HepG2 (cell line): ENCODE results near the gene FBN3. TPM values are rescaled to one million over a fixed set of nuclear protein-coding genes. Genes with fewer than 3 reads are reported as not detected.

Experiments used
- ATAC-seq: fragments of 200-7000 bp; cut with Tn5 transposase; 3 replicates; pipeline ENCODE4 v1.9.1; 2020; ENCODE audit warnings: mild to moderate bottlenecking, moderate library complexity
- BruUV-seq: library from RNA; stranded (reverse); fragments of 400-500 nt; replicated peaks from 2 replicates; lab custom pipeline; 2021; lab: Mats Ljungman, UMichigan
- CTCF ChIA-PET: fragments of 300-600 bp; formaldehyde crosslinking; extraction: SDS; loops from one replicate; lab custom pipeline; 2021; ENCODE audit warnings: low total read pairs, inconsistent platforms, low intra/inter-chr PET ratio; lab: Yijun Ruan, JAX
- POLR2A ChIA-PET: fragments of 350-600 bp; sonication (Branson Sonifier 250); formaldehyde crosslinking; loops from one replicate; lab custom pipeline; 2020; ENCODE audit warnings: antibody characterized with exemption, inconsistent platforms; lab: Yijun Ruan, JAX
- DNase-seq: peaks from one replicate; pipeline ENCODE4 v3.0.0-alpha.2; 2015; ENCODE audit warnings: low spot score
- FAIRE-seq: peaks from 3 replicates; lab custom pipeline; 2011; peaks lifted over from hg19 to GRCh38; lab: Jason Lieb, UNC
- H2AFZ ChIP-seq: one replicate; pipeline ENCODE4 v1.6.1; 2011; ENCODE audit warnings: low read length, inconsistent platforms
- H3K27ac ChIP-seq: fragments of 300-600 bp; 3 replicates; pipeline ENCODE4 v1.8.0; 2011; ENCODE audit warnings: mixed run types, mild to moderate bottlenecking, mixed read lengths, low read length, inconsistent platforms; ENCODE audit not compliant: insufficient read depth; ENCODE audit errors: extremely low read length
- H3K27me3 ChIP-seq, 2 experiments: fragments of 200-600 bp in 1 of 2; 2 replicates in 1 of 2; 3 replicates in 1 of 2; pipeline versions ENCODE4 v1.6.0 to v1.8.0; 2011; ENCODE audit warnings: low read length in 2 of 2, mild to moderate bottlenecking in 2 of 2, moderate library complexity in 2 of 2, inconsistent platforms in 1 of 2; ENCODE audit not compliant: insufficient read depth in 2 of 2, control insufficient read depth in 1 of 2
- H3K36me3 ChIP-seq, 2 experiments: fragments of 200-600 bp in 1 of 2; replicated peaks in 1 of 2; 2 replicates in 1 of 2; 3 replicates in 1 of 2; pipeline versions ENCODE4 v1.5.1 to v1.8.0; 2011; ENCODE audit warnings: low read length in 2 of 2, inconsistent platforms in 1 of 2; ENCODE audit not compliant: insufficient read depth in 2 of 2, control insufficient read depth in 1 of 2
- H3K4me1 ChIP-seq: 2 replicates; pipeline ENCODE4 v1.5.1; 2012; ENCODE audit warnings: low read length, inconsistent platforms; ENCODE audit not compliant: insufficient read depth
- H3K4me2 ChIP-seq: 2 replicates; pipeline ENCODE4 v1.6.0; 2011; ENCODE audit warnings: low read depth, low read length, inconsistent platforms
- H3K4me3 ChIP-seq, 3 experiments: fragments of 200-600 bp in 1 of 3; sonication (generic), shearing (Covaris generic) in 1 of 3; replicated peaks in 1 of 3; 2 replicates each; pipeline ENCODE4 v1.5.1; 2011 to 2016; ENCODE audit warnings: low read length in 3 of 3, inconsistent platforms in 2 of 3, low read depth in 2 of 3, mild to moderate bottlenecking in 2 of 3, control low read depth in 1 of 3, mixed read lengths in 1 of 3; ENCODE audit not compliant: insufficient read depth in 1 of 3
- H3K79me2 ChIP-seq: one replicate; pipeline ENCODE4 v1.6.1; 2011; ENCODE audit warnings: low read length, inconsistent platforms; ENCODE audit not compliant: insufficient read depth
- H3K9ac ChIP-seq: 2 replicates; pipeline ENCODE4 v1.6.0; 2011; ENCODE audit warnings: mild to moderate bottlenecking, low read depth, low read length, inconsistent platforms; ENCODE audit not compliant: insufficient read depth
- H3K9me3 ChIP-seq: 2 replicates; pipeline ENCODE4 v1.5.1; 2012; ENCODE audit warnings: mild to moderate bottlenecking, low read length
- H4K20me1 ChIP-seq: 2 replicates; pipeline ENCODE4 v1.6.0; 2011; ENCODE audit warnings: inconsistent platforms, mild to moderate bottlenecking, low read length, moderate library complexity; ENCODE audit not compliant: insufficient read depth
- DMAP1 ChIP-seq: IDR thresholded peaks from 2 replicates; pipeline ENCODE4 v1.6.1; 2016
- DNMT3B ChIP-seq: conservative IDR thresholded peaks from 2 replicates; pipeline ENCODE4 v1.6.1; 2016; ENCODE audit warnings: missing biosample characterization, control low read depth
- DR1 ChIP-seq: sonication (generic); formaldehyde crosslinking; IDR thresholded peaks from 2 replicates; pipeline ENCODE4 v1.8.0; 2021; ENCODE audit warnings: mild to moderate bottlenecking, missing genetic modification reagents, inconsistent platforms
- FOXK1 ChIP-seq: sonication (generic); formaldehyde crosslinking; IDR thresholded peaks from 2 replicates; pipeline ENCODE4 v1.4.0; 2020; ENCODE audit warnings: low read depth, missing genetic modification reagents, borderline replicate concordance
- HMG20A ChIP-seq: IDR thresholded peaks from 2 replicates; pipeline ENCODE4 v1.6.1; 2016; ENCODE audit warnings: borderline replicate concordance
- MIER2 ChIP-seq: IDR thresholded peaks from 2 replicates; pipeline ENCODE4 v1.6.1; 2016; ENCODE audit warnings: missing biosample characterization, missing genetic modification reagents
- MIER3 ChIP-seq: IDR thresholded peaks from 2 replicates; pipeline ENCODE4 v1.6.1; 2016; ENCODE audit warnings: missing compliant biosample characterization, borderline replicate concordance
- SOX13 ChIP-seq, 3 experiments: fragments of 450-650 bp in 1 of 3; sonication (generic) in 1 of 3; formaldehyde crosslinking in 1 of 3; IDR thresholded peaks in 2 of 3; conservative IDR thresholded peaks in 1 of 3; 2 replicates each; pipeline versions ENCODE4 v1.5.0 to v1.6.1; 2016 to 2020; ENCODE audit warnings: antibody characterized with exemption in 1 of 3, mild to moderate bottlenecking in 1 of 3, missing compliant biosample characterization in 1 of 3, missing genetic modification reagents in 1 of 3, moderate library complexity in 1 of 3
- TMF1 ChIP-seq: sonication (generic); formaldehyde crosslinking; IDR thresholded peaks from 2 replicates; pipeline ENCODE4 v1.8.1; 2022; ENCODE audit warnings: low read depth, missing genetic modification reagents
- XRCC5 ChIP-seq: fragments of 200-400 bp; formaldehyde crosslinking; optimal IDR thresholded peaks from 2 replicates; pipeline ENCODE3; 2017; ENCODE audit warnings: mild to moderate bottlenecking, low read length
- ZNF235 ChIP-seq: sonication (generic); formaldehyde crosslinking; IDR thresholded peaks from 2 replicates; pipeline ENCODE4 v1.8.1; 2023; ENCODE audit warnings: mild to moderate bottlenecking, missing genetic modification reagents, borderline replicate concordance
- ZNF251 ChIP-seq: sonication (generic); formaldehyde crosslinking; IDR thresholded peaks from 2 replicates; pipeline ENCODE4 v1.9.0; 2021; ENCODE audit warnings: mild to moderate bottlenecking, missing genetic modification reagents
- ZNF282 ChIP-seq: fragments of 450-650 bp; IDR thresholded peaks from 2 replicates; pipeline ENCODE4 v1.6.1; 2018; ENCODE audit not compliant: partially characterized antibody
- ZNF720 ChIP-seq: sonication (generic); formaldehyde crosslinking; IDR thresholded peaks from 2 replicates; pipeline ENCODE4 v1.4.0; 2020; ENCODE audit warnings: missing genetic modification reagents
- WGBS: methylation state at CpG from one replicate; pipeline ENCODE4 v1.1.6; 2017; ENCODE audit warnings: low lambda C conversion rate; 5-methylcytosine and 5-hydroxymethylcytosine counted together
- in situ Hi-C: cut with HindIII; loops from 2 replicates; pipeline ENCODE4 v1.10.0; 2017; ENCODE audit warnings: low pct_unique_long_range_greater_than_20kb; ENCODE audit not compliant: extremely low pct_ligation_motif_present
- intact Hi-C: fragments of 100-400 bp; cut with micrococcal nuclease; formaldehyde crosslinking; loops from one replicate; pipeline ENCODE4 v1.10.0; 2022; ENCODE audit not compliant: unreplicated experiment
- polyA plus RNA-seq, 8 experiments: library from polyadenylated mRNA; depleted of rRNA in 3 of 8; stranded (reverse) in 7 of 8; unstranded in 1 of 8; fragments of >200 nt; fragmentation: Illumina TruSeq in 4 of 8; extraction: Trizol in 4 of 8; gene quantifications; 2 replicates each; pipeline versions ENCODE4 v1.2.1 to v1.2.3, GENCODE V29; 2011 to 2016; ENCODE audit warnings: low read depth in 4 of 8, missing spikeins in 1 of 8, mixed read lengths in 1 of 8; ENCODE audit not compliant: insufficient read depth in 1 of 8
- total RNA-seq, 5 experiments: library from RNA; depleted of rRNA; stranded (reverse); fragments of >200 nt; fragmentation: Illumina TruSeq; extraction: Trizol; gene quantifications; 2 replicates each; pipeline ENCODE4 v1.2.3, GENCODE V29; 2016; ENCODE audit warnings: low read depth in 1 of 5
- TF ChIP-seq, protein P1 (sequence below): sonication (generic); formaldehyde crosslinking; IDR thresholded peaks from 2 replicates; pipeline ENCODE4 v1.4.0; 2020; ENCODE audit warnings: missing genetic modification reagents
- TF ChIP-seq, protein P2 (sequence below): sonication (generic); formaldehyde crosslinking; IDR thresholded peaks from 2 replicates; pipeline ENCODE4 v1.8.0; 2022; ENCODE audit warnings: mild to moderate bottlenecking, missing genetic modification reagents, borderline replicate concordance
- TF ChIP-seq, protein P3 (sequence below): sonication (generic); formaldehyde crosslinking; IDR thresholded peaks from 2 replicates; pipeline ENCODE4 v1.5.0; 2020; ENCODE audit warnings: missing genetic modification reagents
- TF ChIP-seq, protein P4 (sequence below): sonication (generic); formaldehyde crosslinking; IDR thresholded peaks from 2 replicates; pipeline ENCODE4 v1.4.0; 2020; ENCODE audit warnings: missing genetic modification reagents, borderline replicate concordance

The FBN3 gene
- total and polyA plus RNA-seq, 2 of the 13 experiments (the other 11 are each of a cell fraction or from before 2014, with no cell fraction given): 0.20 to 1.3 TPM

DNA sequence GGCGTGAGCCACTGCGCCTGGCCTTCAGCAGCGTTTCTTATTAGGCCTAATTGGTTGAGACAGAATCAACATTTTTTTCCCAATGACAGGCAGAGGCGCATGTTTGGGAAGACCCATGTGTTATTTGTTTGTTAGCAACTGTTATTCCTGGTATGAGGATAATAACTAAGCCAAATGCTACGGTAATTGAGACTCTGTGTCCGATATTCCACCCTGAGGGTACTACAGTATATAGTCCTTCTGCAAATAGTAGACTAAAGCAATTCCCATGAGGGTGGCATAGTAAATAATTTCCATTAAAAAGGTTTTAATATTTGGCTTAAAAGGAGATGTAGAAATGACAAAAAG, 115.2 kb downstream of the FBN3 start:
- Histone ChIP-seq H3K9ac (no peak overlapping the region), H3K4me1 (peaks cover 35% of the 10 kb centered on the region), H2AFZ (no peak overlapping the region), H3K36me3 (no peaks in the 10 kb centered on the region), H3K9me3 (no peaks in the 10 kb centered on the region), H3K27ac (no peak overlapping the region), H3K4me3 (no peak overlapping the region), H3K27me3 (no peaks in the 10 kb centered on the region; a peak in 1 of 5 replicates), H3K79me2 (no peaks in the 10 kb centered on the region), H3K4me2 (no peak overlapping the region), H4K20me1 (no peaks in the 10 kb centered on the region)
- in situ Hi-C loops: no loop called here
- CTCF ChIA-PET: no interaction called here
- intact Hi-C loops: no loop called here
- DNase-seq (no peak), ATAC-seq (no peak), FAIRE-seq (no peak)
- POLR2A ChIA-PET: interaction anchor here (0.7 kb wide), 1 partner anchor 21 kb away, joined by 3 read pairs; no protein-coding TSS in a partner anchor
- 75% methylated on average over 6 of the region's 6 CpGs for WGBS
- BruUV-seq: no TSS peak
- TF ChIP-seq DNMT3B (CRISPR knock-in tag): no peak
- TF ChIP-seq ZNF720: no peak
- no peak for TF ChIP-seq ZNF251 (CRISPR knock-in tag)
- no peak for TF ChIP-seq HMG20A (CRISPR knock-in tag)
- no peak for TF ChIP-seq ZNF235 (CRISPR knock-in tag)
- no peak for TF ChIP-seq FOXK1 (CRISPR knock-in tag)
- TF ChIP-seq, protein P1, sequence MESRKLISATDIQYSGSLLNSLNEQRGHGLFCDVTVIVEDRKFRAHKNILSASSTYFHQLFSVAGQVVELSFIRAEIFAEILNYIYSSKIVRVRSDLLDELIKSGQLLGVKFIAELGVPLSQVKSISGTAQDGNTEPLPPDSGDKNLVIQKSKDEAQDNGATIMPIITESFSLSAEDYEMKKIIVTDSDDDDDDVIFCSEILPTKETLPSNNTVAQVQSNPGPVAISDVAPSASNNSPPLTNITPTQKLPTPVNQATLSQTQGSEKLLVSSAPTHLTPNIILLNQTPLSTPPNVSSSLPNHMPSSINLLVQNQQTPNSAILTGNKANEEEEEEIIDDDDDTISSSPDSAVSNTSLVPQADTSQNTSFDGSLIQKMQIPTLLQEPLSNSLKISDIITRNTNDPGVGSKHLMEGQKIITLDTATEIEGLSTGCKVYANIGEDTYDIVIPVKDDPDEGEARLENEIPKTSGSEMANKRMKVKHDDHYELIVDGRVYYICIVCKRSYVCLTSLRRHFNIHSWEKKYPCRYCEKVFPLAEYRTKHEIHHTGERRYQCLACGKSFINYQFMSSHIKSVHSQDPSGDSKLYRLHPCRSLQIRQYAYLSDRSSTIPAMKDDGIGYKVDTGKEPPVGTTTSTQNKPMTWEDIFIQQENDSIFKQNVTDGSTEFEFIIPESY (CRISPR knock-in tag): no peak
- TF ChIP-seq MIER2: no peak
- TF ChIP-seq TMF1 (CRISPR knock-in tag): no peak
- TF ChIP-seq ZNF282: no peak
- TF ChIP-seq, protein P2, sequence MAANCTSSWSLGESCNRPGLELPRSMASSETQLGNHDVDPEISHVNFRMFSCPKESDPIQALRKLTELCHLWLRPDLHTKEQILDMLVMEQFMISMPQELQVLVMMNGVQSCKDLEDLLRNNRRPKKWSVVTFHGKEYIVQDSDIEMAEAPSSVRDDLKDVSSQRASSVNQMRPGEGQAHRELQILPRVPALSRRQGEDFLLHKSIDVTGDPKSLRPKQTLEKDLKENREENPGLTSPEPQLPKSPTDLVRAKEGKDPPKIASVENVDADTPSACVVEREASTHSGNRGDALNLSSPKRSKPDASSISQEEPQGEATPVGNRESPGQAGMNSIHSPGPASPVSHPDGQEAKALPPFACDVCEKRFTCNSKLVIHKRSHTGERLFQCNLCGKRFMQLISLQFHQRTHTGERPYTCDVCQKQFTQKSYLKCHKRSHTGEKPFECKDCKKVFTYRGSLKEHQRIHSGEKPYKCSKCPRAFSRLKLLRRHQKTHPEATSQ: no peak
- TF ChIP-seq SOX13 (IDR thresholded peaks at IDR 0.05): no peak
- no peak for TF ChIP-seq SOX13 (CRISPR knock-in tag; conservative IDR thresholded peaks at IDR 0.05 in 1 of 2, IDR thresholded peaks at IDR 0.05 in 1 of 2)
- no peak for TF ChIP-seq DMAP1 (CRISPR knock-in tag)
- TF ChIP-seq DR1: no peak
- TF ChIP-seq, protein P3, sequence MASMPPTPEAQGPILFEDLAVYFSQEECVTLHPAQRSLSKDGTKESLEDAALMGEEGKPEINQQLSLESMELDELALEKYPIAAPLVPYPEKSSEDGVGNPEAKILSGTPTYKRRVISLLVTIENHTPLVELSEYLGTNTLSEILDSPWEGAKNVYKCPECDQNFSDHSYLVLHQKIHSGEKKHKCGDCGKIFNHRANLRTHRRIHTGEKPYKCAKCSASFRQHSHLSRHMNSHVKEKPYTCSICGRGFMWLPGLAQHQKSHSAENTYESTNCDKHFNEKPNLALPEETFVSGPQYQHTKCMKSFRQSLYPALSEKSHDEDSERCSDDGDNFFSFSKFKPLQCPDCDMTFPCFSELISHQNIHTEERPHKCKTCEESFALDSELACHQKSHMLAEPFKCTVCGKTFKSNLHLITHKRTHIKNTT (CRISPR knock-in tag): no peak
- TF ChIP-seq XRCC5: no peak
- no peak for TF ChIP-seq MIER3 (CRISPR knock-in tag)
- TF ChIP-seq, protein P4, sequence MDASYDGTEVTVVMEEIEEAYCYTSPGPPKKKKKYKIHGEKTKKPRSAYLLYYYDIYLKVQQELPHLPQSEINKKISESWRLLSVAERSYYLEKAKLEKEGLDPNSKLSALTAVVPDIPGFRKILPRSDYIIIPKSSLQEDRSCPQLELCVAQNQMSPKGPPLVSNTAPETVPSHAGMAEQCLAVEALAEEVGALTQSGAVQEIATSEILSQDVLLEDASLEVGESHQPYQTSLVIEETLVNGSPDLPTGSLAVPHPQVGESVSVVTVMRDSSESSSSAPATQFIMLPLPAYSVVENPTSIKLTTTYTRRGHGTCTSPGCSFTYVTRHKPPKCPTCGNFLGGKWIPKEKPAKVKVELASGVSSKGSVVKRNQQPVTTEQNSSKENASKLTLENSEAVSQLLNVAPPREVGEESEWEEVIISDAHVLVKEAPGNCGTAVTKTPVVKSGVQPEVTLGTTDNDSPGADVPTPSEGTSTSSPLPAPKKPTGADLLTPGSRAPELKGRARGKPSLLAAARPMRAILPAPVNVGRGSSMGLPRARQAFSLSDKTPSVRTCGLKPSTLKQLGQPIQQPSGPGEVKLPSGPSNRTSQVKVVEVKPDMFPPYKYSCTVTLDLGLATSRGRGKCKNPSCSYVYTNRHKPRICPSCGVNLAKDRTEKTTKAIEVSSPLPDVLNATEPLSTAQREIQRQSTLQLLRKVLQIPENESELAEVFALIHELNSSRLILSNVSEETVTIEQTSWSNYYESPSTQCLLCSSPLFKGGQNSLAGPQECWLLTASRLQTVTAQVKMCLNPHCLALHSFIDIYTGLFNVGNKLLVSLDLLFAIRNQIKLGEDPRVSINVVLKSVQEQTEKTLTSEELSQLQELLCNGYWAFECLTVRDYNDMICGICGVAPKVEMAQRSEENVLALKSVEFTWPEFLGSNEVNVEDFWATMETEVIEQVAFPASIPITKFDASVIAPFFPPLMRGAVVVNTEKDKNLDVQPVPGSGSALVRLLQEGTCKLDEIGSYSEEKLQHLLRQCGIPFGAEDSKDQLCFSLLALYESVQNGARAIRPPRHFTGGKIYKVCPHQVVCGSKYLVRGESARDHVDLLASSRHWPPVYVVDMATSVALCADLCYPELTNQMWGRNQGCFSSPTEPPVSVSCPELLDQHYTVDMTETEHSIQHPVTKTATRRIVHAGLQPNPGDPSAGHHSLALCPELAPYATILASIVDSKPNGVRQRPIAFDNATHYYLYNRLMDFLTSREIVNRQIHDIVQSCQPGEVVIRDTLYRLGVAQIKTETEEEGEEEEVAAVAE (CRISPR knock-in tag): no peak
